HL-60 (cell line): ENCODE measurements around the gene PLEKHD1.

Experiments used
- CTCF ChIP-seq: IDR thresholded peaks from one replicate; pipeline ENCODE4 v1.5.1; 2011; ENCODE audit warnings: low read length, control low read depth, inconsistent platforms; ENCODE audit not compliant: insufficient read depth
- REST ChIP-seq: IDR thresholded peaks from 2 replicates; pipeline ENCODE4 v1.6.1; 2012; ENCODE audit warnings: low read depth; ENCODE audit not compliant: insufficient replicate concordance

GRCh38 chr14:69500736-69501135, 16.2 kb downstream of the PLEKHD1 start:
- TF ChIP-seq CTCF (no peak), REST (no peak)
